NCI-H2107 treated with DMSO at 0.1 percent for 48 hours (cell line): Measurements from ENCODE around the gene GRID1.

Source experiments
- DNase-seq: peaks from one replicate; lab custom pipeline; 2025; ENCODE audit not compliant: unreplicated experiment; lab: John Stamatoyannopoulos, UW

Gene GRID1

GRCh38 chr10:86172301-86172700 is 194.3 kb downstream of the GRID1 start:
- no peak for DNase-seq

DNA sequence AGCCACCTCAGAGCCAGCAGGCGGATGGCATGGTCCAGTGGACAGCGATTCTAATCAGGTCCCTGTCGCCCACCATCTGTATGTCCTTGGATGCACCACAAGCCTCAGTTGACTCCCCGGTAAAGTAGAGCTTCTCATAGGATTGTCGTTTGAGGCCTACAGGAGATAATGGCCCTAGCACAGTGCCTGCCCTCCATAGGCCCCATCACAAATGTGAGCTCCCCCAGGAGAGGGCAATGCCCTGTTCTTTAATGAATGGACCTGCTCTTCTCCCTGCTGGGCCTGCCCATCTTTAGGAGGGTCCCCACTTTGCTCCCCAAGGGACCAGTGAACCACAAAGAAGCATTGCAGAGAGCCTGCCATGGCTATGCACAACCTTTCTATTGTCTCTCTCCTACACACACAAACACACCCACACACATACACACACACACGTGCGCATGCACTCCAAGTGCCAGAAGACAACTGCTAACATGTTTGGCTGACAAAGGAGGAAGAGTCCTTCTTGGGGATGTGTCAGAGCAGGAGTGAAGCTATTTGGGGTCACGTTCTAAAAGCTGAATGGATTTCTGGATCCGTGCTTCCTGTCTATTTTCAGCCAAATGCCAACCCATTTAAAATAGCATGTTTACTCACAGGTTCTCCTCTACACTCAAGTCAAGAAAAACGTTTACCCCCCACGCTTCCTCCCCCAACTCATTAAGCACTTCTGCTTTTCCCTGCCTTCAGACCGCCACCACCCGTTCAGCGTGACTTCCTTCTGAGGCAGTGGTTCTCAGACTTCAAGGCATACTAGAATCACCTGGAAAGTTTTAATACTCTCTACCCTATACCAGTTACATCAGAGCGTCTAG is 196.1 kb downstream of the GRID1 start:
- DNase-seq: no peak

DNA sequence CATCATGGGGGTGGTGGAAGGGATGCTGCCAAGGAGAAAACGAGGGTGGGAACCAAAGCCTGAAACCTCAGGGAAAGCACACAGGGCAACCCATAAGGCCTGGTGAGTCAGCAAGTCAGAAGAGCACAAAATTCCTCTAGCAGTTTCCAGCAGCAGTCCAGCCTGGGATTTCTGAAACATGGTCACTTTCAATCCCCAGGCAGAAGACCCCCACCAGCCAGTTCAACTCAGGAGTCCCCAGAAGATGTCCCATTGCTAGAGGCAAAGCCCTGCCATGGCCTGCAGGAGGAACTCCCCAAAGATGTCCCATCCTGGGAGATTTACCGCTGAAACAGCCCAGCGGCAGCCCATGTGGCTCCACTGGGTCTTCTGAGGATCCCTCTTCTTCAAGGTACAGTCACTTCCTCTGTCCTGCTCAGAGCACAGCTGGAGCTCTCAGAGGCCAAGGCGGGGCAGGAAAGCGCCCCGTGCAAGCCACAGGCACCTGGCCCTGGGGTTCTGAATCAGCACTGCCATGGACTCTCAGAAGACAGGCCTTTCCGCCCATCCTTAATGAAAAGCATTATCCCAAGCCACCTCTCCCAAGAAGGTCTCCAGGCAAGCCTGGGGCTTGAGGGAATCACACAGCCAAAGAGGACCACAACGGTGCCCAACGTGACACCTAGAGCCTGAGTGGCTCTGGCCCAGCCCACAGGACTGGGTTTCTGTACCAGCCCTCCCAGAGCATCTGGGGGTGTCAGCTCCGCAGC is 196.9 kb downstream of the GRID1 start:
- DNase-seq: no peak

DNA sequence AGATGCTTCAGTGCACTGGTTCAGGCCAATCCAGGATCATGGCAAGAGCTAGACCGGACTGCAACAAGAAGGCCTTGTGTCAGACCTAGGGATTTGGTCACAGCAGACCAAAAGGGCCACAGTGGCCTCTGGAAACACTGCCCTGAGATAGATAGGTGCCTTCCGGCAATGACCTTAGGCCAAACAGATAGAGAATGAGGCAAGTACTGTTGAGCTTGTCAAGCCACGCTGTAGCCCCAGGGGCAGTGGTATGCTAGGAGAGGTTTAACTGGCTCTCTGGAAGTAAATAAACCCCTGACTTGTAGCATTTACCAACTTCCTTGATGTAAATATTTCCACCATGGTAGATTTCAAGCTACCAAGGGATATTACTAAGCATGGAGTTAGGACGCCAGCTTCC is 197.5 kb downstream of the GRID1 start:
- no peak for DNase-seq

DNA sequence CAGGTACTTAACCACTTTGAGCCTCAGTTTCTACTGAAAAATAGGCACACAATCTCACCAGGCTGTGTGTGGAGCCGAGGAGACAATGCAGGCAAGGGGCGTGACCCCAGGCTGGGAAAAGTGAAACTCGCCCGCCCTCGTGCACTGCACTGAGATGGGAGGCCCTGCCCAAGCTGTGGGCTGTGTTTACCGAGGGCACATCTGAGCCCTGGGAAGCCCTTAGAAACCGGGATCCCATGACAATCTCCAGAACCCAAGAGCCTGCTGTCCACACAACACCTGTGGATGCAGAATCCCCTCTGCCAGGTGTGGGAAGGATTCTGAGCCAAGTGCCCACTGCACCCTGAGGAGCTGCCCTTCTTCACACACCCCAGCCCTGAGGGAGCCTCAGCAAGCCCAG is 198.3 kb downstream of the GRID1 start:
- DNase-seq: no peak

DNA sequence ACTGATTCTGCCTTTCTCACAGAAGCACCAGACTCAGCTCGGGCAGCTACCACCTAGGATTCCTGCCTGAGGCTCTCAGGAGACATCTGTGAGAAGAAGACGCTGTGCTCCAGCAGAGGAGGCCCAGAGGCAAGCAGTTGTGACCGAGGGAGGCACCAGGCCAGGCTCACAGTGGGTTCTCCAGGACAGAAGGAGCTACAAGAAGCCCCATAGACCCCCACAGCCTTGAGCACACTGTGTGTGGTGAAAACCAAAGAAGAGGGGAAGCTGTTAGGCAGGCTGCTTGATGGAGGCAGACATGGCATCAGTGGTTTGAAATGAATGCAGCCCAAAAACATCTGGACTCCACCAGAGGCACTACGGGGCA is 198.8 kb downstream of the GRID1 start:
- DNase-seq: no peak

GRCh38 chr10:86167121-86167761 is 199.4 kb downstream of the GRID1 start:
- DNase-seq: no peak

- no peak for DNase-seq
These were observed 200.9 kb downstream of the GRID1 start for GRCh38 chr10:86165666-86166065.

DNA sequence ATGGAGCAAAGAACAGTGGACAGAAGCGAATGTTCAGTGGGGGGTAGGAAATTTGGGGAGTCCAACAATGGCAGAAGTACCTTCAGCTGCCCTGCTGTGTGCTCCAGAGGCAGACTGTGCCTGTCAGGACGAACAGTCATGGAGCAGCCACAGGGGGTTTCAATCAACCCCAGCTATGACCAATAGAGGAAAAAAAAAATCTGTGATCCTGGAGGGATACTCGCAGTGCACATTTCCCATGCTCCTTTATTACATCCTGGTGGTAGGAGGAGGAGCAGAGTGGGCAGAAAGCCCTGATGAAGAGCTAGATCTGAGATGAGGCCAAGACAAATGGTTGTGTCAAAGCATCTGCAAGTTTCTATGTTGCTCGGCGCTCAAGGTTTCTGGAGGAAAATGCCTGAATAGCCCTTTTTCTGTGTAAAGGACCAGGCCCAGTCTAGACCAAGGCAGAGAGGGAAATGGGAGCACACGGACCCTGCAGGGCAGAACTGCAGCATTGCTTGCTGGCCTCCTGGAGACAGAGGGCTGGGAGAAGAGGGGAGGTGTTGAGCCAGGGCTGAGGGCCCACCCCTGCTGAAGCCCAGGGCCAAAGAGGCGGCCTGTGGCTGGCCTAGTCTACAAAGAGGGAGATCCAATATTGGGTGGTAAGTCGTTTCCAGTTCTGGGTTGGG is 201.5 kb downstream of the GRID1 start:
- no peak for DNase-seq

GRCh38 chr10:86164174-86164774 is 202.3 kb downstream of the GRID1 start:
- DNase-seq: no peak

GRCh38 chr10:86163522-86164173 is 202.9 kb downstream of the GRID1 start:
- no peak for DNase-seq

- DNase-seq: no peak
These were observed 203.7 kb downstream of the GRID1 start for GRCh38 chr10:86162696-86163400.

- no peak for DNase-seq
These were observed 204.6 kb downstream of the GRID1 start for GRCh38 chr10:86162036-86162435.

- no peak for DNase-seq
These were observed 205.6 kb downstream of the GRID1 start for GRCh38 chr10:86160890-86161585.

DNA sequence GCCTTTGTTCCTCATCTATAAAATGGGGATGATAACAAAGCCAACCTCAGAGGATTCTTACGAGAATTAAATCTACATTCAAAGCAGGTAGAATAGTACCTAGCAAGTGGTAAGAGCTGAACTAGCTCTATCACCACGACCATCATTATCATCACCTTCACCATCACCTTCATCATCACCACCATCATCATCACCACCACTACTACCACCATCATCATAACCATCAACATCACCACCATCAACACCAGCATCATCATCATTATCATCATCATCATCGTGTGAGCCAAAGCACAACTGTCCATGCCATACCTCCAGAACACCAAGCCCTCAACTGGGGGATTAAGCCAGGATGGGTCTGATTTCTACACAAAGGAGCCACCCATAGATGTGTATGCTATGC is 206.8 kb downstream of the GRID1 start:
- no peak for DNase-seq

- DNase-seq: no peak
These were observed 211.3 kb downstream of the GRID1 start for GRCh38 chr10:86155054-86155921.

DNA sequence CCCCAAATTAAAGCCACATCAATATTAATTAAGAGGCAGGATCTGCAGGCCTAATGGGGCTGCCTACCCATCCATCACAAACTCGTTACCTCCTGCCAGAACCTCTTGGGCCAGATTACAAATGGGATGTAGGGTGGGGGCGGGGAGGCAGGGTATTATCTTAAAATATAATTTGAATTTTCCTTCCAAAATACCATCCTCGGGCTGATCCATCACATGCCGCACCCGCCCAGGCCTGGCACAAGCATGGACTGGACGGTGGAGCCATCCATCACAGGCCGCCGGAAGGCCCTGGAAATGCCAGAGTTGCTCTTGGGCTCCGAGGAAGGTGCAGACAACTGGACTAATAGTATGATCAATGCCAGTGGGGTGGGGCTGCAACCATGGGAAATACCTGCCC is 212.8 kb downstream of the GRID1 start:
- DNase-seq: no peak

GRCh38 chr10:86152911-86153310 is 213.7 kb downstream of the GRID1 start:
- DNase-seq: no peak
